ENCODE measurements around the gene TXNIP. TPM values are rescaled to one million over a fixed set of nuclear protein-coding genes. Genes with fewer than 3 reads are reported as not detected.

TXNIP gene, protein sequence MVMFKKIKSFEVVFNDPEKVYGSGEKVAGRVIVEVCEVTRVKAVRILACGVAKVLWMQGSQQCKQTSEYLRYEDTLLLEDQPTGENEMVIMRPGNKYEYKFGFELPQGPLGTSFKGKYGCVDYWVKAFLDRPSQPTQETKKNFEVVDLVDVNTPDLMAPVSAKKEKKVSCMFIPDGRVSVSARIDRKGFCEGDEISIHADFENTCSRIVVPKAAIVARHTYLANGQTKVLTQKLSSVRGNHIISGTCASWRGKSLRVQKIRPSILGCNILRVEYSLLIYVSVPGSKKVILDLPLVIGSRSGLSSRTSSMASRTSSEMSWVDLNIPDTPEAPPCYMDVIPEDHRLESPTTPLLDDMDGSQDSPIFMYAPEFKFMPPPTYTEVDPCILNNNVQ
- 36.2 and 41.8 TPM in 2 replicates for total RNA-seq (2014; rRNA removed; shearing (Covaris generic))

GRCh38 chr1:145996433-145997015 is at the start of gene TXNIP:
Gene TXNIP, minus strand, starts transcription at chr1:145996579. Its CDS starts 313 bp downstream, at chr1:145996266.

DNA sequence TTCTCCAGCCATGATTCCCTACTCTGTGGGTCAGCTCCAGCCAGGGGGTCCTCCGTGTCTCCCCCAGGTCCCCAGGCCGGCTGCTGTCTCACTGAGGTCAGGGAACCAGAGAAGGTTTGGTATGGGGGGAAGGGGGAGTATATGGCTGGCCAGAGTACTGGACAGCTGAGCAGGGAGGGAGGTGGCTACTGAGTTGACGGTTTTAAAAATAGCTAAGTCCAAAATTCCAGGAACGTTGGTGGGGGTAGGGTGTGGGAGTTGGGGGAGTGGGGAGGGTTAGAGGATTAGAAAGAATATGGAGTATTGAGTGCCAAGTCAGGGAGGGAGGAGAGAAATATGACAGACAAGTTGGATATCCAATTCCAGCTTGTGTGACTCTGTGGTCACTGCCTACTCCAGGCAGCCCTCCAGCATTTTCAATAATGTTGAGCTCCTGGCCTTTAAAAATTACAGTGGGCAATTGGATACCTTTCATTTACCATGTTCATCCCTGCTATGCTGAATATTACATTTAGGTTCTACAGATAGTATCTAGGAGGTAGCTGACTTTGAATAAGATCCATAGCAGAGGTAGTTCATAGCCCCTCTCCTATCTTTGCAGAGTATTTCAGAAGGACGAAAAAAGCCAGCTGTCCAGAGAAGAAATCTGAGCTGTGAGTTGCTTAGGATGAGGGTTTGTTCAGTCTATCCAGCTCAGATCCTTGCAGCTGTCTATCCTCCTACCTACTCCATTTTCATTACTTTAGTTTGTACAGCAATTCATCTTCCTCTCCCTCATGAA is 25.4 kb upstream of the TXNIP start, which contains the start of gene HJV:
Gene HJV, minus strand, starts transcription at position 114 of the 781 bp plus-strand sequence. CDS start 1,504 bp downstream, outside the sequence.

GRCh38 chr1:145964328-145965118 is 31.9 kb downstream of the TXNIP start, which contains the start of the genes ANKRD34A and POLR3GL:
Gene ANKRD34A, minus strand, starts transcription at chr1:145964575. Its CDS starts 2,816 bp downstream, at chr1:145961759.
Gene POLR3GL, plus strand, starts transcription at chr1:145964690. Its CDS starts 10,176 bp downstream, at chr1:145974866.

GRCh38 chr1:145957443-145958319 is 38.7 kb downstream of the TXNIP start, which contains the start of gene LIX1L:
Gene LIX1L, minus strand, starts transcription at chr1:145958017. Its CDS starts 90 bp downstream, at chr1:145957927.

Other genes with a start within 250 kb of the TXNIP start
- gene RNF115, start 172.5 kb downstream of the TXNIP start, total RNA-seq (2014; rRNA removed; shearing (Covaris generic)), result 13.4 and 14.5 TPM in 2 replicates
- 79.1 and 86.5 TPM in 2 replicates for gene POLR3C, start 172.4 kb downstream of the TXNIP start, total RNA-seq (2014; rRNA removed; shearing (Covaris generic))
- 11.0 and 12.1 TPM in 2 replicates for gene NUDT17, start 150.9 kb downstream of the TXNIP start, total RNA-seq (2014; rRNA removed; shearing (Covaris generic))
- gene PIAS3, start 137.5 kb downstream of the TXNIP start, total RNA-seq (2014; rRNA removed; shearing (Covaris generic)), result 14.6 and 17.5 TPM in 2 replicates
- not detected in 2 replicates for gene ANKRD35, start 110.7 kb downstream of the TXNIP start, total RNA-seq (2014; rRNA removed; shearing (Covaris generic))
- 10.7 and 13.1 TPM in 2 replicates for gene ITGA10, start 86.5 kb downstream of the TXNIP start, total RNA-seq (2014; rRNA removed; shearing (Covaris generic))
- 19.3 and 21.5 TPM in 2 replicates for gene PEX11B, start 77.9 kb downstream of the TXNIP start, total RNA-seq (2014; rRNA removed; shearing (Covaris generic))
- gene RBM8A, start 69.1 kb downstream of the TXNIP start, total RNA-seq (2014; rRNA removed; shearing (Covaris generic)), result 484 and 545 TPM in 2 replicates
- gene LIX1L, start 38.6 kb downstream of the TXNIP start, total RNA-seq (2014; rRNA removed; shearing (Covaris generic)), result 21.2 and 25.6 TPM in 2 replicates
- 2.0 and 2.5 TPM in 2 replicates for gene ANKRD34A, start 32.0 kb downstream of the TXNIP start, total RNA-seq (2014; rRNA removed; shearing (Covaris generic))
- gene POLR3GL, start 31.9 kb downstream of the TXNIP start, total RNA-seq (2014; rRNA removed; shearing (Covaris generic)), result 19.6 and 22.0 TPM in 2 replicates
- gene HJV, start 25.2 kb upstream of the TXNIP start, total RNA-seq (2014; rRNA removed; shearing (Covaris generic)), result not detected in 2 replicates
- gene NBPF10, start 148.2 kb upstream of the TXNIP start, total RNA-seq (2014; rRNA removed; shearing (Covaris generic)), result 1.4 and 1.5 TPM in 2 replicates
- gene NOTCH2NLA, start 232.4 kb upstream of the TXNIP start, total RNA-seq (2014; rRNA removed; shearing (Covaris generic)), result 153 and 165 TPM in 2 replicates